Fibroblast of lung (primary cell): Measurements from ENCODE around the gene KBTBD13.

Source experiments
- CTCF ChIP-seq, 2 donors: IDR thresholded peaks in 1 of 2; conservative IDR thresholded peaks in 1 of 2; 1 replicate in 1 of 2; 2 replicates in 1 of 2; pipeline ENCODE4 v1.5.1; 2011 to 2012; ENCODE audit warnings: low read length in 2 of 2, control low read depth in 1 of 2, inconsistent platforms in 1 of 2, low read depth in 1 of 2, mild to moderate bottlenecking in 1 of 2
- EZH2 ChIP-seq: IDR thresholded peaks from 2 replicates; pipeline ENCODE4 v1.5.1; 2012; ENCODE audit warnings: low read length, control low read depth, mild to moderate bottlenecking; ENCODE audit errors: missing control alignments

- TF ChIP-seq CTCF (conservative IDR thresholded peaks at IDR 0.05 in 1 of 2, IDR thresholded peaks at IDR 0.05 in 1 of 2; ENCODE audit: low read depth in 1 of 2, low read length in 2 of 2) (no peak), EZH2 (no peak)
Observed at GRCh38 chr15:65076486-65077290, at the start of gene KBTBD13.
